HG03060 (cell line): ENCODE measurements around the gene RCBTB2.

Experiments used
- ATAC-seq: cut with Tn5 transposase; IDR thresholded peaks from one replicate; pipeline ENCODE4 v1.9.1; 2021; ENCODE audit warnings: low read depth, moderate number of reproducible peaks; ENCODE audit not compliant: unreplicated experiment

The RCBTB2 gene

GRCh38 chr13:48532256-48532505 lies 699 bp downstream of the RCBTB2 start:
- ATAC-seq = no peak

- no peak for ATAC-seq
These were observed 1.2 kb downstream of the RCBTB2 start for GRCh38 chr13:48531416-48532255.

GRCh38 chr13:48530833-48531232 lies 2.0 kb downstream of the RCBTB2 start:
- no peak for ATAC-seq

- no peak for ATAC-seq
These were observed 4.2 kb downstream of the RCBTB2 start for GRCh38 chr13:48528720-48529119.

- no peak for ATAC-seq
These were observed 4.9 kb downstream of the RCBTB2 start for GRCh38 chr13:48527955-48528354.

- no peak for ATAC-seq
These were observed 6.6 kb downstream of the RCBTB2 start for GRCh38 chr13:48526286-48526685.

GRCh38 chr13:48518083-48518482 lies 14.8 kb downstream of the RCBTB2 start:
- ATAC-seq = no peak

- no peak for ATAC-seq
These were observed 17.1 kb downstream of the RCBTB2 start for GRCh38 chr13:48515732-48516131.

- ATAC-seq = no peak
These were observed 18.1 kb downstream of the RCBTB2 start for GRCh38 chr13:48514793-48515192.

GRCh38 chr13:48511621-48512230 lies 21.2 kb downstream of the RCBTB2 start:
- ATAC-seq = no peak

- ATAC-seq = no peak
These were observed 22.2 kb downstream of the RCBTB2 start for GRCh38 chr13:48510698-48511097.

GRCh38 chr13:48508011-48508410 lies 24.9 kb downstream of the RCBTB2 start:
- no peak for ATAC-seq

GRCh38 chr13:48507021-48507420 lies 25.9 kb downstream of the RCBTB2 start:
- ATAC-seq = no peak

GRCh38 chr13:48506092-48506701 lies 26.7 kb downstream of the RCBTB2 start:
- ATAC-seq = peak; percentile 3

- peak; percentile 38 for ATAC-seq
These were observed 27.2 kb downstream of the RCBTB2 start for GRCh38 chr13:48505597-48506091.

GRCh38 chr13:48505012-48505411 lies 27.9 kb downstream of the RCBTB2 start:
- ATAC-seq = no peak

- no peak for ATAC-seq
These were observed 28.3 kb downstream of the RCBTB2 start for GRCh38 chr13:48504606-48505005.

GRCh38 chr13:48502601-48503319 lies 30.1 kb downstream of the RCBTB2 start:
- no peak for ATAC-seq

GRCh38 chr13:48501705-48502104 lies 31.2 kb downstream of the RCBTB2 start:
- ATAC-seq = no peak

GRCh38 chr13:48500652-48501197 lies 32.2 kb downstream of the RCBTB2 start:
- ATAC-seq = no peak

- ATAC-seq = no peak
These were observed 35.2 kb downstream of the RCBTB2 start for GRCh38 chr13:48497669-48498068.
